Liver (tissue), 9 donors: Measurements from ENCODE around the gene PCDH9. TPM values are rescaled to one million over a fixed set of nuclear protein-coding genes. Genes with fewer than 3 reads are reported as not detected.

ENCODE experiments used
- DNase-seq: peaks from one replicate; pipeline ENCODE4 v3.0.0-alpha.2; 2017; ENCODE audit warnings: low spot score
- H3K27ac ChIP-seq, 2 donors: one replicate each; pipeline ENCODE4 v1.7.0; 2013; ENCODE audit warnings: inconsistent platforms in 2 of 2, low read length in 2 of 2, control low read depth in 1 of 2, low read depth in 1 of 2, mild to moderate bottlenecking in 1 of 2
- H3K27me3 ChIP-seq, 4 donors: one replicate each; pipeline versions ENCODE4 v1.6.1 to v1.7.0; 2013; ENCODE audit warnings: low read length in 3 of 4, inconsistent platforms in 1 of 4, mild to moderate bottlenecking in 1 of 4, moderate library complexity in 1 of 4; ENCODE audit not compliant: control insufficient read depth in 4 of 4, insufficient read depth in 4 of 4
- H3K36me3 ChIP-seq, 4 donors: one replicate each; pipeline versions ENCODE4 v1.6.1 to v1.7.0; 2013; ENCODE audit warnings: low read length in 3 of 4, mild to moderate bottlenecking in 3 of 4, low read depth in 1 of 4, moderate library complexity in 1 of 4; ENCODE audit not compliant: control insufficient read depth in 4 of 4, insufficient read depth in 3 of 4
- H3K4me1 ChIP-seq, 4 donors: one replicate each; pipeline versions ENCODE4 v1.6.1 to v1.7.0; 2013; ENCODE audit warnings: low read length in 3 of 4, mild to moderate bottlenecking in 3 of 4, moderate library complexity in 1 of 4; ENCODE audit not compliant: control insufficient read depth in 4 of 4, insufficient read depth in 4 of 4
- H3K4me3 ChIP-seq, 3 donors: one replicate each; pipeline versions ENCODE4 v1.6.1 to v1.7.0; 2013; ENCODE audit warnings: low read length in 3 of 3, control low read depth in 1 of 3, low read depth in 1 of 3, mild to moderate bottlenecking in 1 of 3
- H3K9ac ChIP-seq, 2 donors: one replicate each; pipeline ENCODE4 v1.7.0; 2013; ENCODE audit warnings: low read length in 2 of 2, mild to moderate bottlenecking in 2 of 2, moderate library complexity in 2 of 2, control low read depth in 1 of 2, low read depth in 1 of 2
- H3K9me3 ChIP-seq, 4 donors: one replicate each; pipeline versions ENCODE4 v1.6.1 to v1.7.0; 2013; ENCODE audit warnings: low read length in 3 of 4; ENCODE audit not compliant: control insufficient read depth in 4 of 4
- ATF3 ChIP-seq: IDR thresholded peaks from 2 replicates; pipeline ENCODE4 v1.6.1; 2016; ENCODE audit warnings: antibody characterized with exemption
- EGR1 ChIP-seq, 2 donors: IDR thresholded peaks; 2 replicates each; pipeline ENCODE4 v1.6.1; 2016 to 2018; ENCODE audit warnings: antibody characterized with exemption in 2 of 2, low read depth in 2 of 2
- FOXA2 ChIP-seq: IDR thresholded peaks from 2 replicates; pipeline ENCODE4 v1.6.1; 2016; ENCODE audit warnings: antibody characterized with exemption
- GABPA ChIP-seq, 2 donors: IDR thresholded peaks in 1 of 2; conservative IDR thresholded peaks in 1 of 2; 2 replicates each; pipeline ENCODE4 v1.6.1; 2016; ENCODE audit warnings: antibody characterized with exemption in 2 of 2, mild to moderate bottlenecking in 1 of 2, moderate library complexity in 1 of 2
- HNF4G ChIP-seq: IDR thresholded peaks from 2 replicates; pipeline ENCODE4 v1.6.1; 2016; ENCODE audit warnings: antibody characterized with exemption
- JUND ChIP-seq, 2 donors: IDR thresholded peaks; 2 replicates each; pipeline ENCODE4 v1.6.1; 2016; ENCODE audit warnings: antibody characterized with exemption in 2 of 2
- MAX ChIP-seq: IDR thresholded peaks from 2 replicates; pipeline ENCODE4 v1.6.1; 2016; ENCODE audit warnings: antibody characterized with exemption
- NR2F2 ChIP-seq: IDR thresholded peaks from 2 replicates; pipeline ENCODE4 v1.6.1; 2016; ENCODE audit warnings: antibody characterized with exemption
- RAD21 ChIP-seq, 2 donors: IDR thresholded peaks; 2 replicates each; pipeline ENCODE4 v1.6.1; 2016; ENCODE audit warnings: antibody characterized with exemption in 2 of 2, mild to moderate bottlenecking in 2 of 2
- REST ChIP-seq: IDR thresholded peaks from 2 replicates; pipeline ENCODE4 v1.6.1; 2016; ENCODE audit warnings: antibody characterized with exemption, mild to moderate bottlenecking
- RXRA ChIP-seq, 2 donors: IDR thresholded peaks; 2 replicates each; pipeline ENCODE4 v1.6.1; 2017 to 2018; ENCODE audit warnings: antibody characterized with exemption in 2 of 2, mild to moderate bottlenecking in 1 of 2
- SP1 ChIP-seq: IDR thresholded peaks from 2 replicates; pipeline ENCODE4 v1.6.1; 2018; ENCODE audit warnings: antibody characterized with exemption, mild to moderate bottlenecking
- TAF1 ChIP-seq: conservative IDR thresholded peaks from 2 replicates; pipeline ENCODE4 v1.6.1; 2016; ENCODE audit warnings: antibody characterized with exemption, mild to moderate bottlenecking
- ZBTB33 ChIP-seq: IDR thresholded peaks from 2 replicates; pipeline ENCODE4 v1.6.1; 2016; ENCODE audit warnings: antibody characterized with exemption
- WGBS: extraction: QIAGEN DNeasy Blood & Tissue Kit; methylation state at CpG from one replicate; pipeline ENCODE4 v1.1.7; 2013; 5-methylcytosine and 5-hydroxymethylcytosine counted together
- polyA plus RNA-seq, 2 donors: library from polyadenylated mRNA; stranded (reverse) in 1 of 2; unstranded in 1 of 2; fragments of 200-250 nt in 1 of 2; fragments of >200 nt in 1 of 2; fragmentation: Nextera tagmentation in 1 of 2; extraction: Ambion mirVana in 1 of 2; gene quantifications; one replicate each; pipeline versions ENCODE4 v1.2.1 to v1.2.3, GENCODE V29; 2013 to 2015
- total RNA-seq, 2 donors: library from RNA; depleted of rRNA; stranded (reverse); fragments of >200 nt; gene quantifications; one replicate each; pipeline ENCODE4 v1.2.3, GENCODE V29; 2014
- donor health status: healthy.
- donor health status: healthy.
- donor health status: healthy.
- donor health status: healthy.
- donor health status: healthy.

Gene PCDH9
- total and polyA plus RNA-seq, 4 donors = 0.90 to 4.0 (median 2.2) TPM

- H3K36me3 ChIP-seq = no peaks in the 10 kb centered on the region
- no peak overlapping the region for H3K27ac ChIP-seq
- TF ChIP-seq ZBTB33 (no peak), RAD21 (IDR thresholded peaks at IDR 0.05) (no peak), NR2F2 (no peak)
- H3K27me3 ChIP-seq = no peaks in the 10 kb centered on the region
- no peak overlapping the region for H3K9ac ChIP-seq
- no peaks in the 10 kb centered on the region for H3K9me3 ChIP-seq
- DNase-seq = no peak
- no peak overlapping the region for H3K4me3 ChIP-seq
- no peaks in the 10 kb centered on the region for H3K4me1 ChIP-seq
- WGBS = 68% methylated on average over 4 of the region's 4 CpGs
These were observed 29.5 kb downstream of the PCDH9 start for GRCh38 chr13:67200605-67201004.

- Histone ChIP-seq H3K27me3 (no peaks in the 10 kb centered on the region), H3K9ac (no peak overlapping the region), H3K9me3 (no peaks in the 10 kb centered on the region), H3K4me1 (no peaks in the 10 kb centered on the region), H3K36me3 (no peaks in the 10 kb centered on the region), H3K4me3 (no peak overlapping the region), H3K27ac (no peak overlapping the region)
- no peak for DNase-seq
- no peak for TF ChIP-seq TAF1
- no peak for TF ChIP-seq FOXA2
- TF ChIP-seq HNF4G = no peak
- TF ChIP-seq NR2F2 = no peak
- TF ChIP-seq SP1 = no peak
These were observed 30.0 kb downstream of the PCDH9 start for GRCh38 chr13:67200183-67200582.

- Histone ChIP-seq H3K27ac (no peak overlapping the region), H3K9me3 (no peaks in the 10 kb centered on the region), H3K4me3 (no peak overlapping the region), H3K27me3 (no peaks in the 10 kb centered on the region), H3K4me1 (no peaks in the 10 kb centered on the region), H3K9ac (no peak overlapping the region), H3K36me3 (no peaks in the 10 kb centered on the region)
- no peak for DNase-seq
- TF ChIP-seq ZBTB33 = no peak
- TF ChIP-seq RAD21 (IDR thresholded peaks at IDR 0.05) = no peak
- no peak for TF ChIP-seq EGR1 (IDR thresholded peaks at IDR 0.05; ENCODE audit: low read depth in 2 of 2)
- no peak for TF ChIP-seq FOXA2
- no peak for TF ChIP-seq MAX
- TF ChIP-seq HNF4G = no peak
- no peak for TF ChIP-seq ATF3
- TF ChIP-seq RXRA (IDR thresholded peaks at IDR 0.05) = no peak
- no peak for TF ChIP-seq SP1
- no peak for TF ChIP-seq GABPA (IDR thresholded peaks at IDR 0.05 in 1 of 2, conservative IDR thresholded peaks at IDR 0.05 in 1 of 2)
- TF ChIP-seq JUND (IDR thresholded peaks at IDR 0.05) = no peak
- TF ChIP-seq REST = no peak
- WGBS = 97% methylated on average over 1 of the region's 1 CpG
These were observed 32.4 kb downstream of the PCDH9 start for GRCh38 chr13:67197704-67198103.
